Measurements from ENCODE around the gene SNX18. TPM values are rescaled to one million over a fixed set of nuclear protein-coding genes. Genes with fewer than 3 reads are reported as not detected.

Gene SNX18
- total RNA-seq, 2 donors from 2014 or later: 19.8 to 31.8 TPM

GRCh38 chr5:54586336-54586735 is 68.8 kb downstream of the SNX18 start:
- H3K9me3 Mint-ChIP-seq: no peaks in the 10 kb centered on the region
- DNase-seq (ENCODE audit: low spot score): no peak
- no peak overlapping the region for H3K4me3 Mint-ChIP-seq
- no peaks in the 10 kb centered on the region for H3K27me3 Mint-ChIP-seq
- H3K4me1 Mint-ChIP-seq (ENCODE audit: low read depth in 2 of 2): peaks cover 4 to 10% of the 10 kb centered on the region in 2 donors
- no peak for ATAC-seq
- no peak overlapping the region for H3K27ac Mint-ChIP-seq
- no peaks in the 10 kb centered on the region for H3K36me3 Mint-ChIP-seq

GRCh38 chr5:54589786-54590185 is 72.2 kb downstream of the SNX18 start:
- Mint-ChIP-seq H3K27ac (no peak overlapping the region), H3K4me1 (ENCODE audit: low read depth in 2 of 2) (peaks cover 4 to 17% of the 10 kb centered on the region in 2 donors), H3K9me3 (no peaks in the 10 kb centered on the region), H3K27me3 (no peaks in the 10 kb centered on the region), H3K4me3 (no peak overlapping the region), H3K36me3 (no peaks in the 10 kb centered on the region)
- ATAC-seq (no peak), DNase-seq (ENCODE audit: low spot score) (no peak)

- no peaks in the 10 kb centered on the region for H3K9me3 Mint-ChIP-seq
- H3K4me1 Mint-ChIP-seq (ENCODE audit: low read depth in 2 of 2): peaks cover 4 to 17% of the 10 kb centered on the region in 2 donors
- ATAC-seq: no peak
- H3K27me3 Mint-ChIP-seq: peaks cover 0 to 1% of the 10 kb centered on the region in 2 donors
- no peak for DNase-seq (ENCODE audit: low spot score)
- H3K36me3 Mint-ChIP-seq: no peaks in the 10 kb centered on the region
- peak overlapping the region in 1 of 2 donors; percentile 41 for H3K27ac Mint-ChIP-seq
- no peak overlapping the region for H3K4me3 Mint-ChIP-seq
Observed at GRCh38 chr5:54590824-54591223, 73.3 kb downstream of the SNX18 start.

- Mint-ChIP-seq H3K4me1 (ENCODE audit: low read depth in 2 of 2) (peaks cover 4 to 19% of the 10 kb centered on the region in 2 donors), H3K9me3 (peaks cover 9% of the 10 kb centered on the region)
- no peak for DNase-seq (ENCODE audit: low spot score)
Observed at GRCh38 chr5:54593779-54594178, 76.2 kb downstream of the SNX18 start.

GRCh38 chr5:54594181-54594580 is 76.6 kb downstream of the SNX18 start:
- Mint-ChIP-seq H3K4me1 (ENCODE audit: low read depth in 2 of 2) (peaks cover 4 to 19% of the 10 kb centered on the region in 2 donors), H3K27ac (no peak overlapping the region), H3K27me3 (peaks cover 0 to 2% of the 10 kb centered on the region in 2 donors), H3K4me3 (no peak overlapping the region), H3K9me3 (peaks cover 9% of the 10 kb centered on the region), H3K36me3 (peaks cover 16% of the 10 kb centered on the region)
- no peak for ATAC-seq
- DNase-seq (ENCODE audit: low spot score): no peak

More at GRCh38 chr5:54593779-54594178, 76.2 kb downstream of the SNX18 start:
- H3K27me3 Mint-ChIP-seq: peaks cover 0 to 2% of the 10 kb centered on the region in 2 donors
- H3K4me3 Mint-ChIP-seq: no peak overlapping the region
- no peak for ATAC-seq
- no peak overlapping the region for H3K27ac Mint-ChIP-seq
- peaks cover 16% of the 10 kb centered on the region for H3K36me3 Mint-ChIP-seq

- Mint-ChIP-seq H3K27ac (no peak overlapping the region), H3K27me3 (peaks cover 0 to 2% of the 10 kb centered on the region in 2 donors), H3K4me3 (no peak overlapping the region), H3K9me3 (peaks cover 9% of the 10 kb centered on the region), H3K36me3 (peaks cover 16% of the 10 kb centered on the region), H3K4me1 (ENCODE audit: low read depth in 2 of 2) (peaks cover 0 to 13% of the 10 kb centered on the region in 2 donors)
- DNase-seq (ENCODE audit: low spot score) (no peak), ATAC-seq (no peak)
Observed at GRCh38 chr5:54595721-54596120, 78.2 kb downstream of the SNX18 start.

Other genes with a start within 250 kb of the SNX18 start
- 10 to 100 TPM; 12.0 to 13.0 TPM for gene ARL15, start 207.2 kb upstream of the SNX18 start, total RNA-seq
- not detected for gene HSPB3, start 62.1 kb upstream of the SNX18 start, total RNA-seq

All from natural killer cell treated with Interleukin-12 subunit alpha and Interleukin-12 subunit beta and Interleukin-15 and Interleukin-18, amount 100 ng/mL, for 72 hours (primary cell).